NCI-H510A treated with DMSO at 0.1 percent for 48 hours (cell line): ENCODE results near the gene UGT2B7.

Experiments used
- DNase-seq: peaks from one replicate; lab custom pipeline; 2025; lab: John Stamatoyannopoulos, UW

The UGT2B7 gene

GRCh38 chr4:69156913-69157312 is 60.6 kb downstream of the UGT2B7 start:
- DNase-seq: no peak
